Globus pallidus (tissue), 1 donor: ENCODE data around the gene PLAGL2.
"Not testable (repeated sequence)": the region's sequence is repeated elsewhere in the genome, so short reads cannot be mapped to it uniquely, and the experiment has no call there.

Experiments used
- DNase-seq: peaks from one replicate; pipeline ENCODE4 v3.0.0-alpha.2; 2015; ENCODE audit warnings: low spot score

Gene PLAGL2

DNA sequence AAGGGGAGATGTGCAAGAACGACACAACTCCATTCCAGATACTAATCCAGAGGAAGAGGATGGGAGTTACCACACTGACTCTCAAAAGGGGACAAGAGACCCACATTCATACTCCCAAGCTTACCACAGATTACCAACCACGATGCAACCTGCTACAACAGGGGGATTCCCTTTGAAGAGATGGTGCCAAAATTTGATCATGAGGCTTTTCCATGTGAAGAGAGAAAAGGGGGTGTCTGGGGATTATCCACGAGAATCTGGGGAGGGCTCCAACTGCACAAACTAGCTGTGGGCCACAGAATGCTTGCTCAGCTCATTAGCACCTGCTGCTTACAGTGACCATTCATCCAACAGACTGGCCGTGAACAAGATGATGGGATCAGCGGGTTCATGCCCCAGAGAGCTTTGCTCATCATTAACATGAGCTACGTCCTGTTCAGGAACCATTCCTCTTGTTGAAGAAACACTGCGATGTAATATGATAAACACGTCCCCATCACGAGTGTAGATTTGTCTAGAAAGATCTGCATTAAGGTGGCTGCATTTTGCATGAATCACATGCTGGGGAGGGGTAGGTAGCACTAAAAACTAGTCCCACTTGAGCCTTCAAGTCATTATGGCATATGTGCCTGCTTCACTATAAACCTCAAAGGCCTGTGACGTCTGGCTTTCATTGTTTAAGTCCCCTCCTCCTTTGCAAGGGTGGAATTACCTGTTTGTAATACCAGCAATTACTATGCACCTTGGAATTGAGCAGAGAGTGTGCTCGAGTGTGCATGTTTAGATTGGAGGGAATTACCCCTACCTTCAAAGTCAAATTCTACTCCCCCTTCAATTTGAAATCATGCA is 4.0 kb downstream of the PLAGL2 start:
- DNase-seq = no peak

DNA sequence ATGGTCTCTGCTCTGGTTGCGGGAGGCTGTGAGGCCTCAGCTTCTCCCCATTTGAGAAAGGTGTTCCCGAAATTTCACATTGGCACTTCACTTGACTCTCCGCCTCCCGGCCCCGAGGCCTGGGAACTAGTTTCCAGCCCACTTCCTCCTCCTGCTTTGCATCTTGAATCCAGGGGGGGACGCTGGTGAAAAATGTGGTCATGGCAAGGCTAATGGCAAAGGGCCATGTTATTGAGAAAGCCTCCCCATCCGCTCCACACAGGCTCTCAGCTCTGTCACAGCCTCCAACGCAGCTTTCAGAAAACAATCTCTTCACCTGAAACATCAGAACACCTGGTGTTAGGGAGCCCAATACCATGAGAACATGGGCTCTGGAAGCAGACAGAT is 5.6 kb downstream of the PLAGL2 start:
- DNase-seq = no peak

DNA sequence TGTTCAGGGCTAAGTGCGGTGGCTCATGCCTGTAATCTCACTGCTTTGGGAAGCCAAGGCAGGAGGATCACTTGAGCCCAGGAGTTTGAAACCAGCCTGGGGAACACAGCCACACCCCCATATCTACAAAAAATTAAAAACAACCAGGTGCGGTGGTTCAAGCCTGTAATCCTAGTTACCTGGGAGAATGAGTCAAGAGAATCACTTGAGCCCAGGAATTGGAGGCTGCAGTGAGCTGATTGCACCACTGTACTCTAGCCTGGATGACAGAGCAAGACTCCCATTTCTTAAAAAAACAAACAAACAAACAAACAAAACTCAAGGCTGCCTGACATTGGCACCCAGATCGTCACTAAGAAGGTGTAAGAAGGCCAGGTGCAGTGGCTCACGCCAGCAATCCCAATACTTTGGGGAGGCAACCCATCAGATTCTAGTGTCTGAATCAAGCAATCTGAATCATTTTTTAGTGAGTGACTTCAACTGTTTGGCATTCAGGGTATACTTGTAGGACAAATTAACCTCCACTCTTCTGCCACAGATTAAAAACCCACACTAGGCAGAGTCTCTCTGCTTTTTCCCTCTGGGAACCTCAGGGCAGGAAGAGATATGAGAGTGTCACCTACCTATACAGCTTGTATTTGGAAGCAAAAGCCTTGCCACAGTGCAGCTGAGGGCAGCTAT is 6.1 kb downstream of the PLAGL2 start:
- DNase-seq = no peak

DNA sequence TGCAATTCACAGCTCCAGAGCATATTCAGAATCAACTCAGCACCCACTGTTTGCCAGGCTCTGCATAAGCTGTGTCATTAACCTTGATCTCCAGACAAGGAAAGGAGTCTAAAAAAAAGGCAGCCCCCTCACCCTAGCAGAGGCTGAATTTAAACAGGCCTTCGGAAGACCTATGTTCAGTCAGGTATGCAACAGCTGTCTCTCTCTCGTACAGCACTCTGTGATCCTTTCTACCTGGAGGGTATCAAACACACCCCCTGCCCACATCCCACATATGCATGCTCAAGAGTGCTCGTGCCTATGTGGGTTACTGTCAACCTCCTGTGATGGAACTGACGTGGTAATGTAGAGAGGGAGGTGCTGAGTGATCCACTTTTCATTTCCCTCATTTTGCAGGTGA is 8.5 kb downstream of the PLAGL2 start:
- DNase-seq = no peak

DNA sequence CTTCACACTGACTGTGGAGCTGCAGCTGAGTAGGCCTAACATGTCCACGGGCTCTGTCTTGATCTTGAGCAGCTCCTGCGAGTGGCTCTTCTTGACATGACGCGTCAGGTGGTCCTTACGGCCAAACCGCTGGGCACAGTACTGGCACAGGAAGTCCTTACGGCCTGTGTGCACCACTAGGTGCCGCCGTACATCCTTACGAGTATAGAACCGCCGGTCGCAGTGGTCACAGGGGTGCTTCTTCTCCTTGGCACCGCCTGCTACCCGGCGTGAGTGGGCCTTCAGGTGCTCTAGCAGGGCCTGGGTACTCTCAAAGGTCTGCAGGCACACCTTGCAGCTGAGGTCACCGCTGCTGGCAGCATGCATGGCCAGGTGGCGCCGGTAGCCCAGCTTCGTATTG is 10.4 kb downstream of the PLAGL2 start:
- not testable (repeated sequence) for DNase-seq

DNA sequence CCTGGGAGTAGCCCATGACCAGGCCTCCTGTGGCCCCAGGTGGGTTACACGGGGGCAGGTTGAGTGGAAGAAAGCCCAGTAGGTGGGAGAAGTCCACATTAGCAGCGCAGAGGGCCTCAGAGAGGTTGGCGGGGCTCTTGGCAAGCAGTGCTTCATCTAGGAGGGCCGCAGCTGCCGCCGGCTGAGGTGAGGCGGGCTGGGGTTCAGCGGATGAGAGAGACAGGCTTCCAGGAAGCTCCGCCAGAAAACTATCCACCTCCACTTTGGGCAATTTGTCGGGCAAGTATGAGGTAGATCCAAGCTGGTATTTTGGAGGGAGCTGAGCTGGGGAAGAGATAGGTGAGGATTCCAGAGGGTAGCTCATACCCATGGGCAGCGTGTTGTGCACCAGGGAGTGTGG is 10.9 kb downstream of the PLAGL2 start:
- not testable (repeated sequence) for DNase-seq

DNA sequence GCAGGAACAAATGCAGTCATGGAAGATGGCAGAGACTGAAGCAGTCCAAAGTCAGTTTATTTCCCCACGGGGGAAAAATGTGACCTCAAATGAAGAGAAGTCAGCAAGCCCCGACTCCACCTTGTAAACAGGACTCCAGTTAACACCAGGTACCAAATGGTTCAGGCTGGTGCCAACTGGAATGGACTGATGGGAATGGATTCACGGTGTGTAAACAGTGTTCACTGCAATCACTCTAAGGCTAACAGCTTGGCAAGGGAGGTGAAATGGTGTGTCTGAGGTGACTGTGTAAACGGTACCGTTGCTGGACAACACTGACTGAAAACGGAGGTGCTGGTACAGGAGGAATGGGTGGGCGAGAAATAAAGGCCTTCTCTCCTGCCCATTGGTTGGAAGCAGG is 12.0 kb downstream of the PLAGL2 start:
- DNase-seq = no peak

DNA sequence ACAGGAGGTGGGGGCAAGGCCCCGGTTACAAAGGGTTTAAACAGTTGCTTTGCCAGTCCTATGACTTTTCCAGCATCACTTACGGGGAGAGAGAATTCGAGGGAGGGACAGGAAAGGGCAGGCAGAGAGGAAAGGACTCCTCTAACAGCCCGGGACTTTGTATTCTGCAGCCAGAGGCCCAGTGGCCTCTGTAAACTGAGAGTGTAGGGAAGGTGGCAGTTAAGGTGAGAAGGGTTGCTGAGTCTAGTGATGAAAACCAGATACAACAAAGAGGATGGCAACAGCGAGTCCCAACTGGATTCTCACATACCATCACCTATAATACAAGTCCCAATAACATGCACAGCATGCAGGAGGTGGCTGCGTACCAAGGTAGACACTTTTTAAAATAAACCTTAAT is 13.5 kb downstream of the PLAGL2 start:
- no peak for DNase-seq

DNA sequence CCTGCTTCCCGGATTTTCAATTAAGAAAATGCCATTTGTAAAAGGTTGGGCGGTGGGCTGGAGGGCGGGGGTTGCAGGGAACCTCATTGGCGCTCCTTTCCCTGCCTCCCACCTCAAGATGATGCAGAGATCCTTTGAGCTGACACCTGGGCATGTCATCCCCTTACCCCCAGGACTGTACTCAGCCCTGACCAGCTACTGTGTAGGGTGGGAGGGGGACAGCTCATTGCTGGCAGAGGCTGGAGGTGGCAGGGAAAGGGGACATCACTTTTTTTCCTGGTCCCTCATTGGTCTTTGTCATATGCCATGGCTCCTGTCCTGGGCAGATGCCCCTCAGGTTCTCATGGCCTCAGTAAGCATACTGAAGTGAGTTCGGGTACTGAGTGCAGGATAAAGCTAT is 14.2 kb downstream of the PLAGL2 start:
- DNase-seq = not testable (repeated sequence)

DNA sequence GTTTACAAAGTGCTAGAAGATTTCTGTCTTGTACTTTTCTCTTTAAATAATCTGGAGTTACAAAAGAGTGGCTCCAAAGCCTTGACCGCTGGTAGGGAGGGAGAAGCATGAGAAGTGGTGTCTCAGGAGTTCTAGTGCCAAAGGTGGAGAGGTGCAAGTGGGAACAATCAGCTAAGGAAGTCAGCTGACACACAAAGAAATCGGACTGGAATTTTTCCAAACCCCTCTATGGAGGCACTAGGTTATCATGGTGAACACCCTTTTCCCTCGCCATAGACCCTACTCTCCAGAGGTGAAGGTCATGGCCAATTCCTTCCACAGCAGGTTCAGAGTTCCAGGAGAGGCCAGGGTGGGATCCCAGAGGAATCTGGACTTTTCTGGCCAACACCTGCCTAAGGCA is 14.8 kb downstream of the PLAGL2 start:
- no peak for DNase-seq

DNA sequence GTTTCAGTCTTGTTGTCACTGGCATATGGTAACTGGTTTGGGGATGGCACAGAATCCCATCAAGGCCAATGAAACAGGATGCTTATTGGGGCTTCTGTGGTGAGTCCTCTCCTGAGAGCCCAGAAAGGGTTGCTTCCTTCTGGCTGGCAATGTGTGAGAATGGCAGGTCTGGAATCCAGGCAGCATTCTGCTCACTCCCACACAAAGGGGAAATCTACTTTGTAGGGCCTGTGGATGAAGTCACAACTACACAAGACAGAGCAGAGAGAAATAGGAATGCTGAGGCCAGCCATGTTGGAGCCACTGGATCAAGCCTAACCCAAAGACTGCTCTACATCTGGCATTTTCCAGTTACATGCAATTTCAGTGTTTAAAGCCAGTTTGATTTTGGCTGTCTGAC is 15.7 kb downstream of the PLAGL2 start:
- DNase-seq = no peak

DNA sequence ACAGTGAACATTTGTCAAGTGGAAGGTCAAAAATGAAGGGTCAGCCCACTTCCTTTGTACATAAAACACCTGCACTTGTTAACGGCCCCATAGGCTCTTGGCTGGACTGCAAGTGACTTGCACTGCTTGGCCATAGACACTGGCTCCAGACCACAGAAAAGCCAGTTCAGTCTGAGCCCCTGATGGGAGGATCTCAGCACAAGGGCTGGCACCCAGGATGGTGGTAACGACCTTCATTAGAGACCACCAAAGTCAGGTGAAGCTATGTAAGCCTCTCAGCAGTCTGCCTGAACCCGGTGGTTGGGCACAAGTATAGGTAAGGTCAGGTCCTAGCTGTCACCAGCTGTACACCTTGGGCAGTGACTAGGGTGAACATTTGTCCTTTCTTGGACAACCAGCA is 16.1 kb downstream of the PLAGL2 start:
- DNase-seq = no peak

DNA sequence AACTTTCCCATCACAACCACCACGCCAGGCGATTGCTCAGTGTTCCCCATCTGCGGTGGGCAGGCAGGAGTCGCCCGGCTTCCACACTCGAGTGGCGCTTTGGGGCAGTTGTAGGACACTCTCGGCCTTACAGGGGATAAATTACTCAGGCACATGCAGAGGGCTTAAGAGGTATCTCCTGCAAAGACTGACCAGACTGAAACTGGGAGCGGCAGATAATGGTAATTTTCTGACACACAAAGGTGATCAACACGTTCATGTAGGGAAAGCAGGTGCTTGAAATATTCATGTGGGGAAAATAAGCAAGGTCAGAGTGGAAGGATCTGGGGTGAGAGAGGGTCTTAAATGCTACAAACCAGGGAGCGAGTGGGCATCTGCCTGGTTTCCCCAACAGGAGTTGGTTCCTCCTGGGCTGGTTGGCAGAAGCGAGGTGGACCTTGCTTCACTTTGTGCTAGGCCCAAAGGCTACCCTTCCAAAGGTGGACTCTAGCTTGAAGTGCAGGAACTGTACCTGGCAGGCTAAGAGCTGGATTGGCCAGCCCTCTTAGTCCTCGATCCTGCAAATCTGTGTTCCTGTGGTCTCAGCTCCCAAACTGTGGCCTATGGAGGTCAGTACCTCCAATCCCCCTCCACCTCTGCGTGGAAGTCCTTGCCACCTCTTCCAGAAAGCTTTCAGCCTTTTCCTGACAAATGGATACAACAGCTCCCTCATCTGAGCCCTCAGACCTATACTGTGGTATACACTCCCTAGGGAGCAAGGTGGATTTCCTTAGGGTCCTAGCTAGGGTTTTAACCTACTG is 16.7 kb downstream of the PLAGL2 start:
- no peak for DNase-seq

DNA sequence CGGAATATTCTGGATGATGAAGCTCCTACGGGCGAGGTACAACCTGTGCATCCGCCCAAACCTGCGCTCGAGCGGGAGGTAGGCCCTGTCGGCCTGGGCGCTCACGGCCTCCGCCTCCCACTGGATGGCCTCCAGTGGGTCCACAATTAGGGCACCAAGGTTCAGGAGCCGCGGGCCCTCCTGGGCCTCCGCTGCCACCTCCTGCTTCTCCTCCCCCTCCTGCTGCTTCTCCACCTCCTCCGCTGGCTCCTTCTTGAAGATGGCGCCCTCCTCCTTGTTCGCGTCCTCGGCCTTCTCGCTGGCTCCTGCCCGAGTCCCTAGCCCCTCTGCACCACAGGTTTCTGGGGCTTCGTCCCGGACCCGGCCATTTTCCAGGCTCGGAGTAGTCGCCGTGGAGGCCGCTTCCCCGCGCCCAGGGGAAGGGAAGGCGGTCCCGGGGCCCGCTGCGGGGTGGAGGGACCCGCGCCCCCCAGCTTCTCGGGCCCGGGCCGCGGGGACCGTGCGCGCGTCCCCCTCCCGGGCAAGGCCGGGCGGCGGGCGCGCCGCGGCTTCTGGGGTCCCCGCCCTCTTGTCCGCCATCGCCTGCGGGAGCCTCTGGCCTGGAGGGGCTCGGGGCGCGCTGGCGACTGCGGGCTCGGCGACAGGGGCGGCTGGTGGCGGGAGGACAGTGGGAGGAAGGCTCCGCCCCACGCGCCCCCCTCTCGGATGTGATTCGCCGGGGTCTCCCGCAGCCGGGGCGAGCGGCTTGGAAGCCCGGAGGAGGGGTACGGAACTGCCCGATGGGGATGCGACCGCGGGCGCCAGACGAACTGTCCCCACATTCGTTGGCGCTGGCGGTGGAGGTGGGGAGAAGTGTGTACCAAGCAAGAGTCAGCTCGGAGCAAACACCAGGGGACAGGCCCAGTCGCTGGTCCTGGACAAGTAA is 17.6 kb downstream of the PLAGL2 start:
- peak; percentile 16 for DNase-seq

DNA sequence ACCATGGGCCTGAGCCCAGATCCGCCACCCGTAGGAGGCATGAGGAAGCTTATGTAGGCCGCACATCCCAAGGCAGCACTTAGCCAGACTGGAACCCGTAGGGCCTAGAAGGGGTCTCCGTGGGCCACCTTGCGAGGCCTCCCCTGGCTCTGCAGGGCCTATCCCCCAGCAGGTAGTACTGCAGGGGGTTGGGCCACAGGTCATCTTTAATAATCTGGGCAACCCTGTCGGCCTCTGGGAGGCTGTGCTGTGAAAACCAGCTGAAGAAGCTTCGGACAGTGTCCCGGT is 18.5 kb downstream of the PLAGL2 start:
- no peak for DNase-seq

DNA sequence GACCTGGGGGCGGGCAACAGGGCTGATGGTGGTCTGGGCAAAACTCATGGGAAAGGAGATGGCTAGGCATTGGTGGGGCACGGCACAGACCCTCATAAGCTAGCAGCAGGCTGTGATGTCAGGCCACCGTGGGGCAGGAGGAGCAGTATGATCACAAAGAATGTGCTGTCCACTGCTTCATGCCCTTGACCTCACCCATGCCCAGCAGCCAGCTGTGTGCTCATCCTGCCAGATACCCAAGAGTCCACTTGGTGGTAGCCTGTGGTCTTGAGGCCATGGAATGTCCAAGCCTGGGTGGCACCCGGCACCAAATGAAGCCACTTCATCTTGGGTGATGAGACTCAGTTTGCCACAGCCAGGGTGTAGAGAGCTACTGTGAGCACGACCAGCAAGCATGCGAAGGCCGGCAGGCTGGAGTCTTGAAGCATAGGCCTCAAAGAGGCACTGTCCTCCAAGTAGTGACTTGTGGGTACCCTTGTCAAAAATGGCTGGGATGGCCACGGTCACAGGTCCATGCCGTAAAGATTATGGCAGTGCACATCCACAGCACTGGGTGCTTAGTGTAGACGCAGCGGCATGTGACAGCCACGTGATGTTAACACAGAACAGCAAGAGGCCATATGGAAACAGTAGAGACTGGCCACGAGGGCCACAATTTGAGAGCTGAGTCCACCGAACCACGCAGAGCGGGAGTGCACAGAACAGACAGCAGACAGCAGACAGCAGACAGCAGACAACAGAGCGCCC is 19.0 kb downstream of the PLAGL2 start:
- DNase-seq = no peak

DNA sequence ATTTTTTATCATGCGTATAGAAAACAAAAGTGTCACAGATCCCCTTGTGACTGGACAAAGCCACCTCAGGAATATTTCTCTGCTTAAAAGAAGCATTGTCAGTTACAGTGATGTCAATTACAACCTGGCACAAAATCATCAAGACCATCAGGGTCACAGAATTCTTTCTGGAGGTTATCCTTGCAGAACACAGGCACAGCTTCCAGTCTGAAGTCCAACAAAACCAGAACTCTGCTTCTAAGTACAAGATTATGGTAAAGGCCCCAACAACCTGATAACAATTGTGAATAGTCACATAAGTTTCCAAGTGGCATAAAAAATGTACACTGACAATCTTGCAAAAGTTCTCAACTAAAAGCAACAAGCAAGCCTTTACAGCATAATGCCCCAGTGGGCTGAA is 21.0 kb downstream of the PLAGL2 start:
- no peak for DNase-seq

DNA sequence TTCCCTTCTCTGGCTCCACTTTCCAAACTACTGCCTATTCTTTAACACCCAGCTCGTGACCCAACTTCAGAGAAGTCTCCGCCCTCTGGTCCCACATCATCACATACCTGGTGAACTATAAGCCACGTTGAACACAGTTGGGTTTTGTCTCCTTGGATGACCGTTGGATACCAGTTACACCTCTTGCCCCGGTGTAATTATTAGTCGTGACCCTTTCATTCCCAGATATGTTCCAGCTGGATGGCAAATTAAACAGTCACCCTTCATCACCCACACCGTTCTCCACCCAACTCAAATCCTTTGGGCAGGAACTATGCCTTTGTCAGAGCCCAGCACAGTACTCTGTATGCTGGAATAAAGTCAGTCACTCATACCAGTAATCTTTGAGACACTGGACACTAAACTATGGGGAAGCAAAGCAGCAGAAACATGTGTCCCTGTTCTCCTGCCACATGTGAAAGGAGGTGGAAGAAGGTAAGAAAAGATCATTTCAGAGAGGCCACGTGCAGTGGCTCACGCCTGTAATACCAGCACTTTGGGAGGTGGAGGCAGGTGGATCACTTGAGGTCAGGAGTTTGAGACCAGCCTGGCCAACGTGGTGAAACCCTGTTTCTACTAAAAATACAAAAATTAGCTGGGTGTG is 22.5 kb downstream of the PLAGL2 start:
- DNase-seq = no peak

DNA sequence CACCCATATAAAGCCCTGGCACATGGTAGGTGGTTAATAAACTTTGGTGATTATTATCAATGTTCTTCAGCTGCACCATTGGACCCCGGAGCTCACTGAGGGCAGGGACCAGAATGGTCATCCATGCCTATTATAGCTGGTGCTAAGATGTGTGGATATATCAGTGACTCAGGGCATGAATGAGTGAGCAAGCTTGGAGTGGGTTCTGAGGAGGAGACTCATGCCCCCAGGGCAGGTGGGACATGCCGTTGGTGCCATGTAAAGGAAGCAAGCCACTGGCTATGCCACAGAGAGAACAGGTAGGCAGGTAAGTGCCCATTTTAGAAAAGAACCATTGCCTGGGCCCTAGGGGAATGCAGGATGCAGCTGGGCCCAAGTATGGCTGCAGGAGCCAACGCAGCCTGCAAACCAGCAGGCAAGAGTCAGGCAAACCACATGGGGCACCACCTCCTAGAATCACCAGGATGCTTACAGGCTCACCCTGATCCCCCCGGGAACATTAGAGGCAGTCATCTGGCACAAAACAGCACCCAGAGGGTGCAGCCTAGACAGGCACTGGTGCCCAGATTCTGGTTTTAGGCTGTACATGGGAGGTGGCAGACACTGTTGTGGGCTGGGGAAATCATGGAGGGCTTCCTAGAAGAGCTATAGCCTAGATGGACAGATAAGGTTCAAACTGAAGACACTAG is 23.5 kb downstream of the PLAGL2 start:
- DNase-seq = no peak

DNA sequence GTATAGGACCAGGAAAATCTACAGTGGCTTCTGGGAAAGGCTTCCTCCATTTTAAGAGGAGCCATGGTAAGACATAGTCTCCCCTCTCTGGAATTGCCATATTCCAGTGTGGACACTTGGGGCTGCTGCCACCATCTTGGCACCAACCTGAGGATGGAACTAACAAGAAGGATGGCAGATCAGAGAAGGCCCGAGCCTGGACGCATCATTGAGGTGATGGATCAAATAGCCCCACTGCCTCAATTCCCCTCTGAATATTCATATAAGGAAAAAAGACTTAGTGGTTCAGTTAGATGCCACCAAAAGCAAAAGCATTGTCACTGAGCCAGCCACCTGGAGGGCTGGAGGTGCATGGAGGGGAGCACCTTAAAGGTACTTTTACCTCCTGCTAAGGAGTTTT is 25.9 kb downstream of the PLAGL2 start:
- no peak for DNase-seq
